ENCODE data around the gene HSPA1A. TPM values are rescaled to one million over a fixed set of nuclear protein-coding genes. Genes with fewer than 3 reads are reported as not detected.

Gene HSPA1A
- total and polyA plus RNA-seq, 9 of the 15 experiments (the other 6 are each of a cell fraction or from before 2014, with no cell fraction given): 2.2 to 273 (median 107) TPM

DNA sequence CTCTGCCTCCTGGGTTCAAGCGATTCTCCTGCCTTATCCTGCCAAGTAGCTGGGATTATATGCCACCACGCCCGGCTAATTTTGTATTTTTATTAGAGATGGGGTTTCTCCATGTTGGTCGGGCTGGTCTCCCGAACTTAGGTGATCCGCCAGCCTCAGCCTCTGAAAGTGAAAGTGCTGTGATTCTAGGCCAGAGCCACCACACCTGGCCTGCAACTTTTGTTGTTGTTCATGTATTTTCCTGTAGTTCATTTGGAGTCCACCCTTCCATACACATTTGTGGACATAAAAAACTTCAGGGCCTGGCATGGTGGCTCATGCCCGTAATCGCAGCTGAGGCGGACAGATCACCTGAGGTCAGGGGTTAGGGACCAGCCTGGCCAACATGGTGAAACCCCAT is 26.7 kb downstream of the HSPA1A start (continued):
- TF ChIP-seq ZKSCAN8 (CRISPR knock-in tag; IDR thresholded peaks at IDR 0.05): no peak

DNA sequence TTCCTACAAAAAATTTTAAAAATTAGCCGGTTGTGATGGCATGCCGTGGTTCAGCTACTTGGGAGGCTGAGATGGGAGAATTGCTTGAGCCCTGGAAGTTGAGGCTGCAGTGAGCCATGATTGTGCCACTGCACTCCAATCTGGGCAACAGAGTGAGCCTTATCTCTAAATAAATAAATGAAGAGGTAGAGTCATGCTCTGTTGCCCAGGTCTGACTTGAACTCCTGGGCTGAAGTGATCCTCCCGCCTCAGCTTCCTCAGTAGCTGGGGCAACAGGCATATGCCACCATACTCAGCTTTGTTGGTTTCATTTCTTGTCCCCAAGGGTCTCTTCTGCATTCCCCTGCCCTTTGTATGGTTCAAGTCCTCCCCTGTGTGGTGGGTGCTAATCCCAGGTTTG is 29.2 kb downstream of the HSPA1A start:
- Histone ChIP-seq H3K4me2 (ENCODE audit: insufficient read depth, low read length) (no peak overlapping the region), H3K9me1 (ENCODE audit: control insufficient read depth, insufficient read depth, low read length) (no peaks in the 10 kb centered on the region), H4K20me1 (replicated peaks; ENCODE audit: control insufficient read depth, insufficient read depth, low read length) (peaks cover under 1% of the 10 kb centered on the region), H3K79me2 (ENCODE audit: control insufficient read depth, insufficient read depth, low read length) (peaks cover under 1% of the 10 kb centered on the region; the same call in 1 of the 3 replicates), H3K27me3 (ENCODE audit: control insufficient read depth in 2 of 2, insufficient read depth in 2 of 2, low read length in 2 of 2) (no peaks in the 10 kb centered on the region), H3K4me1 (replicated peaks in 1 of 2; ENCODE audit: control insufficient read depth in 2 of 2, insufficient read depth in 2 of 2, low read length in 2 of 2) (peaks cover 0 to 9% of the 10 kb centered on the region in 2 experiments; a peak in 1 of 5 replicates), H3K9me3 (replicated peaks; ENCODE audit: control insufficient read depth, insufficient read depth, low read depth, low read length) (no peaks in the 10 kb centered on the region), H3K27ac (ENCODE audit: extremely low read depth, low read depth, low read length) (no peak overlapping the region), H3K9ac (ENCODE audit: insufficient read depth in 1 of 2, low read depth in 2 of 2, low read length in 2 of 2) (no peak overlapping the region), H2AFZ (ENCODE audit: low read depth, low read length) (no peak overlapping the region), H3K36me3 (ENCODE audit: control insufficient read depth, insufficient read depth, low read length) (peaks cover 15% of the 10 kb centered on the region), H3K4me3 (no peak overlapping the region)
- FAIRE-seq (no peak), ATAC-seq (no peak), DNase-seq (ENCODE audit: extremely low read depth in 1 of 4, low spot score in 3 of 4) (no peak)
- CTCF ChIA-PET (ENCODE audit: low intra/inter-chr PET ratio): no interaction called here
- POLR2A ChIA-PET: interaction anchor here (0.6 to 15.7 kb wide), 21 partner anchors 8 to 1262 kb away, joined by 3 to 229 read pairs (median 5); partner anchors contain the start of genes ABHD16A, BAG6, CLIC1 and CSNK2B
- BruUV-seq (replicated peaks): no TSS peak
- WGBS (ENCODE audit: insufficient coverage, low coverage, missing lambda C conversion rate): 83% methylated on average over 3 of the region's 3 CpGs
- peak; percentile 30 for TF ChIP-seq KDM5B (IDR thresholded peaks at IDR 0.05; ENCODE audit: insufficient replicate concordance, low read depth, low read length)
- TF ChIP-seq, protein P1, sequence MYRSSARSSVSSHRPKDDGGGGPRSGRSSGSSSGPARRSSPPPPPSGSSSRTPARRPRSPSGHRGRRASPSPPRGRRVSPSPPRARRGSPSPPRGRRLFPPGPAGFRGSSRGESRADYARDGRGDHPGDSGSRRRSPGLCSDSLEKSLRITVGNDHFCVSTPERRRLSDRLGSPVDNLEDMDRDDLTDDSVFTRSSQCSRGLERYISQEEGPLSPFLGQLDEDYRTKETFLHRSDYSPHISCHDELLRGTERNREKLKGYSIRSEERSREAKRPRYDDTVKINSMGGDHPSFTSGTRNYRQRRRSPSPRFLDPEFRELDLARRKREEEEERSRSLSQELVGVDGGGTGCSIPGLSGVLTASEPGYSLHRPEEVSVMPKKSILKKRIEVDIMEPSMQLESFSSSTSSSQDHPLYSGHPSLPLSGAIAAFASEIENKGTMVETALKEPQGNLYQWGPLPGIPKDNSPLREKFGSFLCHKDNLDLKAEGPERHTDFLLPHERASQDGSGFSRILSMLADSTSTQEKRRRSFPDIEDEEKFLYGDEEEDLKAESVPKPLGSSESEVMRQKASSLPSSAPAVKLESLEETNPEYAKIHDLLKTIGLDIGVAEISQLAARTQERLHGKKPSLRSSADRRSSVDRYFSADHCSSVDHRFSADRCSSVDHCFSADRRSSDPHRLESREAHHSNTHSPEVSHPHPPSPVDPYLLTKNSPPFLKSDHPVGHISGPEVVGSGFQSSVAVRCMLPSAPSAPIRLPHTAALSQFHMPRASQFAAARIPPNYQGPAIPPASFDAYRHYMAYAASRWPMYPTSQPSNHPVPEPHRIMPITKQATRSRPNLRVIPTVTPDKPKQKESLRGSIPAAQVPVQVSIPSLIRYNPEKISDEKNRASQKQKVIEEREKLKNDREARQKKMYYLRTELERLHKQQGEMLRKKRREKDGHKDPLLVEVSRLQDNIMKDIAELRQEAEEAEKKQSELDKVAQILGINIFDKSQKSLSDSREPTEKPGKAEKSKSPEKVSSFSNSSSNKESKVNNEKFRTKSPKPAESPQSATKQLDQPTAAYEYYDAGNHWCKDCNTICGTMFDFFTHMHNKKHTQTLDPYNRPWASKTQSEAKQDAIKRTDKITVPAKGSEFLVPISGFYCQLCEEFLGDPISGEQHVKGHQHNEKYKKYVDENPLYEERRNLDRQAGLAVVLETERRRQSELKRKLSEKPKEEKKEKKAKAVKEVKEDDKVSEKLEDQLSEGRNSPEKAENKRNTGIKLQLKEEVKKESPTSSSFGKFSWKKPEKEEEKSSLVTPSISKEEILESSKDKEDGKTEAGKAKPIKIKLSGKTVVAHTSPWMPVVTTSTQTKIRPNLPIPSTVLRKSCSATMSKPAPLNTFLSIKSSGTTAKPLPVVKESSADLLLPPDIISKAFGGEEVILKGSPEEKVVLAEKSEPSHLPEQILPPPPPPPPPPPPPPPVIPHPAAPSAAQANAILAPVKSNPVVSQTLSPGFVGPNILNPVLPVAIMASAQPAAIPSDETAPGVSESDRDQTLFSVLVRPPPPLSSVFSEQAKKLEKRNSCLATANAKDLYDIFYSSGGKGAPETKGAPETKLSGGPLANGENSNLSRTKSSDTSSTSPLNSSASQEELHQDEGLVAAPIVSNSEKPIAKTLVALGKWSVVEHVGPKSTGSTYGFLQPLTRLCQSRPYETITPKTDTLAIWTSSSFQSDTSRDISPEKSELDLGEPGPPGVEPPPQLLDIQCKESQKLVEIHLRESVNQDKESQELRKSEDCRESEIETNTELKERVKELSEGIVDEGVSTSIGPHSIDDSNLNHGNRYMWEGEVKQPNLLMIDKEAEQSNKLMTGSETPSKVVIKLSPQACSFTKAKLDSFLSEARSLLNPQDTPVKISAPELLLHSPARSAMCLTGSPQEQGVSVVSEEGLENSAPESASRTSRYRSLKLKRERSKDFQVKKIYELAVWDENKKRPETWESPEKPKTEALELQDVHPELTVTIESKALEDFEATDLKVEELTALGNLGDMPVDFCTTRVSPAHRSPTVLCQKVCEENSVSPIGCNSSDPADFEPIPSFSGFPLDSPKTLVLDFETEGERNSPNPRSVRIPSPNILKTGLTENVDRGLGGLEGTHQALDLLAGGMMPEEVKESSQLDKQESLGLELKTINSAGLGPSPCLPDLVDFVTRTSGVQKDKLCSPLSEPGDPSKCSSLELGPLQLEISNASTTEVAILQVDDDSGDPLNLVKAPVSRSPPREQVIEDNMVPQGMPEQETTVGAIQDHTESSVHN (IDR thresholded peaks at IDR 0.05; ENCODE audit: borderline replicate concordance in 1 of 2, low read depth in 1 of 2): no peak
- TF ChIP-seq ZFX (CRISPR knock-in tag; IDR thresholded peaks at IDR 0.05): 0 out of 2 replicates have a peak, but pooled peaks have one; percentile 20
- no peak for TF ChIP-seq TRIM24 (IDR thresholded peaks at IDR 0.05)
- no peak for TF ChIP-seq ZNF347 (CRISPR knock-in tag; IDR thresholded peaks at IDR 0.05; ENCODE audit: low read depth)
- TF ChIP-seq STAG1 (CRISPR knock-in tag; IDR thresholded peaks at IDR 0.05; ENCODE audit: borderline replicate concordance): 0 out of 2 replicates have a peak, but pooled peaks have one; percentile 8
- in situ Hi-C loops (cut with MboI): no loop called here
- intact Hi-C loops (cut with micrococcal nuclease): no loop called here
